ENCODE measurements around the gene MED13L. TPM values are rescaled to one million over a fixed set of nuclear protein-coding genes. Genes with fewer than 3 reads are reported as not detected.
A peak's percentile ranks its signal among the peaks of the same experiment; 100 is the strongest.

MED13L gene
- total and polyA plus RNA-seq, 8 donors: 10.3 to 93.8 (median 53.0) TPM

DNA sequence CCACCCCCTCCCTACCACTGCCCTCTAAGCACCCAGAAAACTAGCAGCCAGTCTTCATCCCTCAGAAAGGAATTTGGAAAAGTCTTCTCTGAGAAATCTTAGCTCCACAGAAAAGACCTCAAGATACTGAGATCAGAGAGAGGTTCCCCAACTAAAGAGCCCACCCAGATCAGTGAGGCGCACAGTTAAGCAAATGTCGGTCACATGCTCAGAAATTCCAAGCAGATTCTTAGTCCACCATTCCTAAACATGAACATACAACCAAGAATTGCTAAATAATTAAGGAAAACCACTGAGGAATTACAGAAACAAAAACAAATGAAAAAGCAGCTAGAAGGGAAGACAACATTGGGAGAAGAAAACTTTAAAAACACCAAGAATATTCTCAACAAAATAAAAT, 32.3 kb downstream of the MED13L start:
- FAIRE-seq (no peak), DNase-seq (no peak), ATAC-seq (no peak)
- H3K9me3 ChIP-seq: no peaks in the 10 kb centered on the region
- no peaks in the 10 kb centered on the region for H3K27me3 ChIP-seq
- H3K36me3 ChIP-seq: no peaks in the 10 kb centered on the region
- intact Hi-C loops (cut with DNase I): loop anchor here in 1 of 3 donors (10.0 kb wide), 1 partner anchor 250 kb away; no protein-coding TSS in a partner anchor
- H3K4me1 ChIP-seq: peaks cover 5 to 61% (median 51%) of the 10 kb centered on the region in 3 donors
- TF ChIP-seq, protein P1, sequence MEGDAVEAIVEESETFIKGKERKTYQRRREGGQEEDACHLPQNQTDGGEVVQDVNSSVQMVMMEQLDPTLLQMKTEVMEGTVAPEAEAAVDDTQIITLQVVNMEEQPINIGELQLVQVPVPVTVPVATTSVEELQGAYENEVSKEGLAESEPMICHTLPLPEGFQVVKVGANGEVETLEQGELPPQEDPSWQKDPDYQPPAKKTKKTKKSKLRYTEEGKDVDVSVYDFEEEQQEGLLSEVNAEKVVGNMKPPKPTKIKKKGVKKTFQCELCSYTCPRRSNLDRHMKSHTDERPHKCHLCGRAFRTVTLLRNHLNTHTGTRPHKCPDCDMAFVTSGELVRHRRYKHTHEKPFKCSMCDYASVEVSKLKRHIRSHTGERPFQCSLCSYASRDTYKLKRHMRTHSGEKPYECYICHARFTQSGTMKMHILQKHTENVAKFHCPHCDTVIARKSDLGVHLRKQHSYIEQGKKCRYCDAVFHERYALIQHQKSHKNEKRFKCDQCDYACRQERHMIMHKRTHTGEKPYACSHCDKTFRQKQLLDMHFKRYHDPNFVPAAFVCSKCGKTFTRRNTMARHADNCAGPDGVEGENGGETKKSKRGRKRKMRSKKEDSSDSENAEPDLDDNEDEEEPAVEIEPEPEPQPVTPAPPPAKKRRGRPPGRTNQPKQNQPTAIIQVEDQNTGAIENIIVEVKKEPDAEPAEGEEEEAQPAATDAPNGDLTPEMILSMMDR (IDR thresholded peaks at IDR 0.05): no peak
- peak overlapping the region in 2 of 4 donors; percentile 64 to 76 for H3K27ac ChIP-seq
- WGBS, 2 donors: 96 to 100% methylated on average over 2 of the region's 2 CpGs
- no peak overlapping the region for H3K4me3 ChIP-seq

DNA sequence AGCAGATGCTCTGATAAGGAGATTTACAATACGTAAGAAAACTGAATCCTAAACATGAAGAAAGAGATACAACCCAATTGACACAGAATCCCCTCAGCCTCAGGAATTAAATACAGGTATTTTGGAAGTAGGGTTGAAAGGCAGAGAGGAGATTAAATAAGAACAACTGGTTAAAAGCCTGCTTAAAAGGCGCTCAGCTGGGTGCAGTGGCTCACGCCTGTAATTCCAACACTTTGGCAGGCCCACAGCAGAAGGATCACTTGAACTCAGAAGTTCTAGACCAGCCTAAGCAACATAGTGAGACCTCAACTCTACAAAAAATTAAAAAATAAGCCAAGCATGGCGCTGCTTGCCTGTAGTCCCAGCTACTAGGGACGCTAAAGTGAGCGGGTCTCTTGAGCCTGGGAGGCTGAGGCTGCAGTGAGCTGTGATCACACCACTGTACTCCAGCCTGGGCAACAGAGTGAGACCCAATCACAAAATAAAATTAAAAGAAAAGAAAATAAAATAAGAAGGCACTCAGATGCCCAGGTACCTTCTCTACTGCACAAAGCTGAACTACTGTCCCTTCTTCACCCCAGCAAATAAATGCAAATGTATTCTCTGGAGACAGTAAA, 32.9 kb downstream of the MED13L start:
- TF ChIP-seq, protein P1 (IDR thresholded peaks at IDR 0.05): no peak
- no peaks in the 10 kb centered on the region for H3K9me3 ChIP-seq
- DNase-seq: no peak
- H3K36me3 ChIP-seq: no peaks in the 10 kb centered on the region
- FAIRE-seq: no peak
- H3K4me3 ChIP-seq: no peak overlapping the region
- 73 to 76% methylated on average over 6 of the region's 6 CpGs for WGBS, 2 donors
- intact Hi-C loops (cut with DNase I): loop anchor here in 1 of 3 donors (10.0 kb wide), 1 partner anchor 250 kb away; no protein-coding TSS in a partner anchor
- H3K27ac ChIP-seq: peak overlapping the region in 2 of 4 donors; percentile 64 to 76
- no peaks in the 10 kb centered on the region for H3K27me3 ChIP-seq
- peak; percentile 21 to 41 (median 34) for ATAC-seq
- H3K4me1 ChIP-seq: peaks cover 5 to 61% (median 51%) of the 10 kb centered on the region in 3 donors

DNA sequence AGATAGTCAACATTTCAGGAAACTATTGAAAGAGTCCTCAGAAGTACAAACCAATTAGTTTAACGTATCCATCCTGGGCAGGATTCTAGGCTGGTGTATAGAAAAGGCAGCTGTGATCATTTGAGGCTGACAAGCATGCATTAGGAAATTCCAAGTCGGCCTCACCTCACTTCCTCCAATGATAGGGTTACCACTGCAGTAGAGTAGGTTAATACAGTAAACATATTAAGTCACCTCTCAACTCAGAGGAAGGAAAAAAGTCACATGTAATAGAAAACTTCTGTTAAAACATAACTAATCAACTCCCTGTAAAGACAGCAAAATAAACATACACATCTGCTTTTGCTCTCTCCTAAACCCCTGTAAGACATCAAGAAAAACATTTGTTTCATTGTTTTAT, 33.5 kb downstream of the MED13L start:
- no peak overlapping the region for H3K4me3 ChIP-seq
- H3K9me3 ChIP-seq: no peaks in the 10 kb centered on the region
- ATAC-seq: peak; percentile 79 to 90 (median 86)
- H3K36me3 ChIP-seq: no peaks in the 10 kb centered on the region
- no peak for FAIRE-seq
- no peaks in the 10 kb centered on the region for H3K27me3 ChIP-seq
- TF ChIP-seq, protein P1 (IDR thresholded peaks at IDR 0.05): no peak
- intact Hi-C loops (cut with DNase I): loop anchor here in 1 of 3 donors (10.0 kb wide), 1 partner anchor 249 kb away; no protein-coding TSS in a partner anchor
- WGBS, 2 donors: 18 to 19% methylated on average over 2 of the region's 2 CpGs
- DNase-seq: no peak
- peak overlapping the region in 3 of 4 donors; percentile 40 to 76 (median 64) for H3K27ac ChIP-seq
- peaks cover 5 to 58% (median 50%) of the 10 kb centered on the region in 3 donors for H3K4me1 ChIP-seq

DNA sequence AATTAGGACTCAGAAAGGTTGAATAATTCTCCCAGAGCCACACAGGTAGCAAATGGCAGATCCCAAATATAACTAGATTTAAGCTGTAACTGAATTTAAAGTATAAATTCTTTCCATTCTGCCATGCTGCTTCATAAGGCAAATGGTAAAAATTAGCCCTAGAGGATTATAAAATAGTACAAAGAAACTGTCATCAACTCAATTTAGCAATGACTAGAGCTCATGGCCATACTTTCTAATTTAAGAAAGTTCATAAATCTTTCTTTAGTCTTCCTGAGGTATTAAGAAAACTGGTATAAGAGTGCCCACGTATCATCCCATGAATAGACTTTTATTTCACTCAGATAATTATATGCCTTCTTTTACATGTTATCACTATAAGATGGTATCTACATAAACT, 34.8 kb downstream of the MED13L start:
- Histone ChIP-seq H3K27me3 (no peaks in the 10 kb centered on the region), H3K27ac (peak overlapping the region in 2 of 4 donors; percentile 64 to 76), H3K36me3 (no peaks in the 10 kb centered on the region), H3K9me3 (no peaks in the 10 kb centered on the region), H3K4me3 (no peak overlapping the region), H3K4me1 (peaks cover 5 to 53% (median 39%) of the 10 kb centered on the region in 3 donors)
- DNase-seq (no peak), ATAC-seq (no peak), FAIRE-seq (no peak)
- intact Hi-C loops (cut with DNase I): loop anchor here in 1 of 3 donors (10.0 kb wide), 1 partner anchor 248 kb away; no protein-coding TSS in a partner anchor
- WGBS, 2 donors: 89 to 95% methylated on average over 1 of the region's 1 CpG
- TF ChIP-seq, protein P1 (IDR thresholded peaks at IDR 0.05): no peak

All from pancreas (tissue), 10 donors.